Measurements from ENCODE around the gene PIGO.

The PIGO gene

DNA sequence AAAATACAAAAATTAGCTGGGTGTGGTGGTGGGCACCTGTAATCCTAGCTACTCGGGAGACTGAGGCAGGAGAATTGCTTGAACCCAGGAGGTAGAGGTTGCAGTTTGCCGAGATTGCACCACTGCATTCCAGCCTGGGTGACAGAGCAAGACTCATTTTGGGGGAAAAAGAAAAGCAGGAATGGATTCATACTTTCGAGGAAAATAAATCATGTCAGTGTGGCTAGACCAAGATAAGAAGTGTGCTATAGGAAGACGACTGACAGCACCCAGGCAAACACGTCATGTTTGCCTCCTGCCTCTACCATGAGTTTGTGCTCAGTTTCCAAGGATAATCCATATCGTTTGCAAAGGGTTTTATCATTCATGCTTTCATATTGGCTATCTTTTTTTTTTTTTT is 38.5 kb upstream of the PIGO start:
- TF ChIP-seq, protein P1, sequence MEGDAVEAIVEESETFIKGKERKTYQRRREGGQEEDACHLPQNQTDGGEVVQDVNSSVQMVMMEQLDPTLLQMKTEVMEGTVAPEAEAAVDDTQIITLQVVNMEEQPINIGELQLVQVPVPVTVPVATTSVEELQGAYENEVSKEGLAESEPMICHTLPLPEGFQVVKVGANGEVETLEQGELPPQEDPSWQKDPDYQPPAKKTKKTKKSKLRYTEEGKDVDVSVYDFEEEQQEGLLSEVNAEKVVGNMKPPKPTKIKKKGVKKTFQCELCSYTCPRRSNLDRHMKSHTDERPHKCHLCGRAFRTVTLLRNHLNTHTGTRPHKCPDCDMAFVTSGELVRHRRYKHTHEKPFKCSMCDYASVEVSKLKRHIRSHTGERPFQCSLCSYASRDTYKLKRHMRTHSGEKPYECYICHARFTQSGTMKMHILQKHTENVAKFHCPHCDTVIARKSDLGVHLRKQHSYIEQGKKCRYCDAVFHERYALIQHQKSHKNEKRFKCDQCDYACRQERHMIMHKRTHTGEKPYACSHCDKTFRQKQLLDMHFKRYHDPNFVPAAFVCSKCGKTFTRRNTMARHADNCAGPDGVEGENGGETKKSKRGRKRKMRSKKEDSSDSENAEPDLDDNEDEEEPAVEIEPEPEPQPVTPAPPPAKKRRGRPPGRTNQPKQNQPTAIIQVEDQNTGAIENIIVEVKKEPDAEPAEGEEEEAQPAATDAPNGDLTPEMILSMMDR (IDR thresholded peaks at IDR 0.05), result no peak
- no peak overlapping the region for H3K4me3 ChIP-seq
- no peak overlapping the region for H3K27ac ChIP-seq
- peaks cover 0 to 3% of the 10 kb centered on the region in 2 donors for H3K27me3 ChIP-seq
- H3K9me3 ChIP-seq, result peaks cover 0 to 5% (median 0%) of the 10 kb centered on the region in 3 donors
- peak in 1 of 2 donors; percentile 16 for DNase-seq
- no peaks in the 10 kb centered on the region for H3K4me1 ChIP-seq
- no peaks in the 10 kb centered on the region for H3K36me3 ChIP-seq
- intact Hi-C loops (cut with DNase I; ENCODE audit: low total_unique reads), result no loop called here

DNA sequence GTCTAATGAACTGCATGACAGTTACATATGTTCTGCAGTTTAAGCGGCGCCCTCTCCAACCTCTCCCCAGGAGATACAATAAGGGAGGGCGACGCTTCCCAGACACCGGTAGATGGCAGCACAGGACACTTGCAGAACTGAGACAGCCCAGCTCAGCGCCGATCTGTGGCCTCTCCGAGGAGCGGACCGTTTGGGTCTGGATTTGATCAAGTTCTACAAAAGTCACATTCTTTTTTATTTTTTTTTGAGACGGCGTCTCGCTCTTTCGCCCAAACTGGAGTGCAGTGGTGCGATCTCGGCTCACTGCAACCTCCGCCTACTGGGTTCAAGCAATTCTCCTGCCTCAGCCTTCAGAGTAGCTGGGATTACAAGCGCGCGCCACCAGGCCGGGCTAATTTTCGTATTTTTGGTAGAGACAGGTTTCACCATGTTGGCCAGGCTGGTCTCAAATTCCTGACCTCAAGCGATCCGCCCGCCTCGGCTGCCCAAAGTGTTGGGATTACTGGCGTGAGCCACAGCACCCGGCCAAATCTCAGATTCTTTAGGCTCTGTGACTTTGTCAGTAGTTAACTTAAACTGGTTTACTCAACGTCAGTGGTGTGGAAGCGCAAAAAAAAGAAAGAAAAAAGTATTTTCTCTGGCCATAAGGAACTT is 20.6 kb upstream of the PIGO start:
- Histone ChIP-seq H3K9me3 (no peaks in the 10 kb centered on the region), H3K27ac (peak overlapping the region; percentile 97 to 100), H3K4me3 (peak overlapping the region; percentile 59 to 64), H3K4me1 (peaks cover 4 to 46% (median 38%) of the 10 kb centered on the region in 4 donors), H3K27me3 (no peaks in the 10 kb centered on the region), H3K36me3 (no peaks in the 10 kb centered on the region)
- DNase-seq, result peak; percentile 95 to 96
- TF ChIP-seq, protein P1 (IDR thresholded peaks at IDR 0.05), result peak; percentile 93 to 96
- intact Hi-C loops (cut with DNase I; ENCODE audit: low total_unique reads), result loop anchor here (2.0 to 5.0 kb wide), 3 partner anchors 142 to 445 kb away; a partner anchor contains a TSS

DNA sequence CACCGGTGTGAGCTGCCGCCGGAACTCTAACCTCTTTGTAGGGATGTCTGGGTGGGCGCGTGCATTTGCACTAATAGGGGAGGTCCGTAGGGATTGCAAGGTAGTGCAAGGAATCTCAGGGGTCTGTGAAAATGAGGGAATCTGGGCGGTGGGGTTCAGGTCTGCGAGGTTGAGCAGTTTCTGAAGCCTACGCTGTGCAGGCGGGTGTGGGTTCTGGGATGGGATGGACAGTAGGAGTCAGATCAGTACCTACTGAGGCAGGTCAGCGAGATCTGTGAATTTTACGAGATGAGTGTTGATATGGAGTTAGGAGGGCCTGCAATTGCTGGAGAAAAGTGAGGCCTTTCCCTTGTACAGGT is 20.1 kb upstream of the PIGO start:
- peak overlapping the region; percentile 59 to 64 for H3K4me3 ChIP-seq
- peak overlapping the region; percentile 97 to 100 for H3K27ac ChIP-seq
- H3K36me3 ChIP-seq, result no peaks in the 10 kb centered on the region
- TF ChIP-seq, protein P1 (IDR thresholded peaks at IDR 0.05), result no peak
- DNase-seq, result no peak
- intact Hi-C loops (cut with DNase I; ENCODE audit: low total_unique reads), result loop anchor here (2.0 to 5.0 kb wide), 3 partner anchors 142 to 446 kb away; a partner anchor contains a TSS
- peaks cover 4 to 50% (median 41%) of the 10 kb centered on the region in 4 donors for H3K4me1 ChIP-seq
- no peaks in the 10 kb centered on the region for H3K9me3 ChIP-seq
- no peaks in the 10 kb centered on the region for H3K27me3 ChIP-seq

DNA sequence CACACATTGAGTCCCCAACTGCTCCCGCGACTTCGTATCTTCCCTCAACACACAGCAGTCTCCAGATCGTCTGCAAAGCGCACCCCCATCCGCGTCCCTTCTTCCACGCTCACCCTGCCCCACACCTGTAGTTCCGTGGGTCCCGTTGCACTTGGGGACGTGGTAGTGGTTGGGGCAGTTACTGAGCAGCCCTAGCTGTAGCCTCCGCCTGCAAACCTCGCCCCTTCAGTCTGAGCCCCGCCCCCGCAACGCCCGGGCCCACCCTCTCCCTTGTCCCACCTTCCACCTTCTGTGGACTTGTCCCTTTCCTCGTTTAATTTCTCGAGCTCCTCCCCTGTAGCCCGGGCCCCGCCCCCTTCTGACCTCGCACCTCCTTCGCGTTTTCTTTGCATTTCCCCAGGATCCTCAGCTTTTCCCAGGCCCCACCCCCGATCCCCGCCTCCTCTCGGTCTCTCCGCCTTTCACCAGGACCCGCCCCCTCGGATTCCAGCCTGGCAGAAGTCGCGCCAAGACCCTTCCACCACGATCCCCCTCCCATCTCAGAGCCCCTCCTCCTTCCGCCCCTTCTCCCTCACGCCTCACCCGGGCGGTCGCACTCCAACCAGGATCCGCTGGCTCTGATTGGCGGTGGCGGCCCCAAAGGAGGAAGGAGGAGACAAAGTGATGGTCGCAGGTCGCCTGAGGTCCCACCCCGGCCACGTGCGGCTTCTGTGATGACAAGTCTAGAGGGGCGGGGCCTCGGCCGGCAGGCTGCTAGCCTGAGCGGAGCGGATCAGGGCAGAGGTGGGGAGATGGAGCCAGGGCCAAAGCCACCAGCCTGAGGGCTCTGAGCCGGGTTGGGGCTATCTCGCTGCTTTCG is 19.5 kb upstream of the PIGO start, which contains the start of gene ATOSB:
Gene ATOSB (minus strand): TSS at position 183 of the 859 bp plus-strand sequence. CDS start 7,588 bp downstream, outside the sequence.
- TF ChIP-seq, protein P1 (IDR thresholded peaks at IDR 0.05), result no peak
- Histone ChIP-seq H3K36me3 (no peaks in the 10 kb centered on the region), H3K27me3 (no peaks in the 10 kb centered on the region), H3K27ac (peak within 1 kb of the TSS; percentile 97 to 100), H3K4me1 (peaks cover 4 to 51% (median 42%) of the 10 kb centered on the region in 4 donors), H3K9me3 (no peaks in the 10 kb centered on the region), H3K4me3 (peak within 1 kb of the TSS; percentile 59 to 64)
- intact Hi-C loops (cut with DNase I; ENCODE audit: low total_unique reads), result loop anchor here (2.0 to 5.0 kb wide), 3 partner anchors 143 to 446 kb away; a partner anchor contains a TSS
- DNase-seq, result peak; percentile 99

DNA sequence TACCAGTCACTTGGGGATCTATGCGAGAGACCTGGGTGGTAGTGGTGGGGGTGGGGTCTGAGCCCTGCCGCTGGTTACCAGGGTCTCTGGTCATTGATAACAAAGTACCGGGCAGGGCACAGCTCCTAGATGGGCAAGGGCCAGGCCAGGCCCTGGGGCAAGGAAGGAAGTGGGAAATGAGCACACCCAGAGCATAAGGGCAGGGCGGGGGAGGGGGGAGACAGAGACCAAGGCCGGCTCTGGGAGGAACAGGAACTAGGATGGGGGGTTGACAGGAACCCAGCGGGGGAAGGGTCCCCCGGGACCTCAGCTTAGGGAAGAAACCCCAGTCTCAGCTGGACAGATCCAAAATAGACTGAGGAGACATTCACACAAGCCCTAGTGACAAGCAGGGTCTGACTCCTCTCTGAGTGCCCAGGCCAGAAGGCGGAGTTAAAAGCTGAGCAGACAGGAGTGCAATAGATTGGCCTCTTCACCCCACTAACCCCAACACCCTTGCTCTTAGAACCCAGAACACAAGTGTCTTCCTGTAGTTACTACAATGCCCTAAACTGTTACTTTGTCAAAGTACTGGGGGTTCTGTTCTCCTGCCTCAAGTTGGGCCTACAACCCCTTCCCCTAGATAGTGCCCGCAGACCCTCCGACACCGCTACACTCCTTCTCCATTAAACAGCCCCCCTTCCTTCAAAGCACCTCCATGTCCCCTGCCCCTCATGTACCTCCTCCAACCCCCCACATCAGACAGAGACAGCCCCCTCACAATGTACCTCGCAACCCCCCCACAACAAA is 18.6 kb upstream of the PIGO start:
- Histone ChIP-seq H3K27me3 (no peaks in the 10 kb centered on the region), H3K27ac (peak overlapping the region; percentile 97 to 100), H3K9me3 (no peaks in the 10 kb centered on the region), H3K4me3 (peak overlapping the region; percentile 59 to 64), H3K4me1 (peaks cover 4 to 59% (median 50%) of the 10 kb centered on the region in 4 donors), H3K36me3 (no peaks in the 10 kb centered on the region)
- intact Hi-C loops (cut with DNase I; ENCODE audit: low total_unique reads), result loop anchor here (5.0 kb wide), 3 partner anchors 123 to 447 kb away; a partner anchor contains a TSS
- TF ChIP-seq, protein P1 (IDR thresholded peaks at IDR 0.05), result no peak
- DNase-seq, result peak; percentile 78 to 86

All from tibial artery (tissue), 4 donors.